HepG2 (cell line): ENCODE measurements around the gene BSG. TPM values are rescaled to one million over a fixed set of nuclear protein-coding genes. Genes with fewer than 3 reads are reported as not detected.

ENCODE experiments used
- AKAP8 ChIP-seq: sonication (generic); formaldehyde crosslinking; IDR thresholded peaks from 2 replicates; pipeline ENCODE4 v1.5.1; 2020; ENCODE audit warnings: mild to moderate bottlenecking, missing genetic modification reagents
- CC2D1A ChIP-seq: sonication (generic); formaldehyde crosslinking; IDR thresholded peaks from 2 replicates; pipeline ENCODE4 v1.8.1; 2023; ENCODE audit warnings: mild to moderate bottlenecking, missing genetic modification reagents
- EZH2 ChIP-seq: conservative IDR thresholded peaks from 2 replicates; pipeline ENCODE4 v1.6.1; 2012; ENCODE audit warnings: mild to moderate bottlenecking, low read depth, low read length, moderate library complexity
- HIC2 ChIP-seq: sonication (generic); formaldehyde crosslinking; IDR thresholded peaks from 2 replicates; pipeline ENCODE4 v1.9.0; 2022; ENCODE audit warnings: low read depth, missing genetic modification reagents
- IKZF4 ChIP-seq: sonication (generic); formaldehyde crosslinking; IDR thresholded peaks from 2 replicates; pipeline ENCODE4 v1.5.1; 2020; ENCODE audit warnings: borderline replicate concordance, mild to moderate bottlenecking, low read depth, missing genetic modification reagents; ENCODE audit errors: not compliant biosample characterization
- IRF1 ChIP-seq: sonication (generic); formaldehyde crosslinking; IDR thresholded peaks from 2 replicates; pipeline ENCODE4 v1.4.0; 2020; ENCODE audit warnings: low read depth, mild to moderate bottlenecking, missing genetic modification reagents
- KDM2A ChIP-seq: sonication (generic); formaldehyde crosslinking; IDR thresholded peaks from 2 replicates; pipeline ENCODE4 v1.4.0; 2020; ENCODE audit warnings: low read depth, missing genetic modification reagents, borderline replicate concordance
- KLF9 ChIP-seq: IDR thresholded peaks from 2 replicates; pipeline ENCODE4 v1.6.1; 2016; ENCODE audit warnings: low read depth
- MED8 ChIP-seq: sonication (generic); formaldehyde crosslinking; IDR thresholded peaks from 2 replicates; pipeline ENCODE4 v1.8.1; 2023; ENCODE audit warnings: mild to moderate bottlenecking, missing genetic modification reagents; ENCODE audit not compliant: insufficient replicate concordance
- MYC ChIP-seq: sonication (generic); formaldehyde crosslinking; IDR thresholded peaks from 2 replicates; pipeline ENCODE4 v1.9.0; 2021; ENCODE audit warnings: missing genetic modification reagents, borderline replicate concordance
- NR2C2 ChIP-seq: sonication (generic); formaldehyde crosslinking; IDR thresholded peaks from 2 replicates; pipeline ENCODE4 v1.4.0; 2020; ENCODE audit warnings: missing genetic modification reagents, mild to moderate bottlenecking, moderate library complexity, borderline replicate concordance
- PTBP1 ChIP-seq: fragments of 200-400 bp; formaldehyde crosslinking; IDR thresholded peaks from 2 replicates; pipeline ENCODE4 v1.6.1; 2018; ENCODE audit warnings: low read length, low read depth; ENCODE audit not compliant: poor library complexity, severe bottlenecking
- RFXAP ChIP-seq: sonication (generic); formaldehyde crosslinking; IDR thresholded peaks from 2 replicates; pipeline ENCODE4 v1.4.0; 2020; ENCODE audit warnings: missing genetic modification reagents, borderline replicate concordance
- SP140L ChIP-seq: sonication (generic); formaldehyde crosslinking; IDR thresholded peaks from 2 replicates; pipeline ENCODE4 v1.4.0; 2020; ENCODE audit warnings: missing genetic modification reagents, borderline replicate concordance
- USF2 ChIP-seq, 2 experiments: sonication (generic) in 1 of 2; formaldehyde crosslinking in 1 of 2; IDR thresholded peaks; 2 replicates each; pipeline versions ENCODE4 v1.5.1 to v1.6.1; 2011 to 2020; ENCODE audit warnings: borderline replicate concordance in 1 of 2, low read depth in 1 of 2, low read length in 1 of 2, mild to moderate bottlenecking in 1 of 2, missing genetic modification reagents in 1 of 2, moderate library complexity in 1 of 2
- ZFP41 ChIP-seq: sonication (generic); formaldehyde crosslinking; IDR thresholded peaks from 2 replicates; pipeline ENCODE4 v1.4.0; 2020; ENCODE audit warnings: mild to moderate bottlenecking, missing genetic modification reagents, borderline replicate concordance
- ZKSCAN8 ChIP-seq: IDR thresholded peaks from 2 replicates; pipeline ENCODE4 v1.6.1; 2016; ENCODE audit warnings: borderline replicate concordance, missing genetic modification reagents, missing compliant biosample characterization
- ZNF20 ChIP-seq: sonication (generic); formaldehyde crosslinking; IDR thresholded peaks from 2 replicates; pipeline ENCODE4 v1.4.0; 2020; ENCODE audit warnings: mild to moderate bottlenecking, moderate library complexity, missing genetic modification reagents
- ZNF263 ChIP-seq: sonication (generic); formaldehyde crosslinking; IDR thresholded peaks from 2 replicates; pipeline ENCODE4 v1.4.0; 2020; ENCODE audit warnings: missing genetic modification reagents
- ZNF670 ChIP-seq: sonication (generic); formaldehyde crosslinking; IDR thresholded peaks from 2 replicates; pipeline ENCODE4 v1.8.0; 2022; ENCODE audit warnings: mild to moderate bottlenecking, missing genetic modification reagents, borderline replicate concordance
- ZNF761 ChIP-seq: sonication (generic); formaldehyde crosslinking; conservative IDR thresholded peaks from 2 replicates; pipeline ENCODE4 v1.4.0; 2020; ENCODE audit warnings: mild to moderate bottlenecking, missing genetic modification reagents
- ZNF784 ChIP-seq: sonication (generic); formaldehyde crosslinking; IDR thresholded peaks from 2 replicates; pipeline ENCODE4 v1.5.1; 2020; ENCODE audit warnings: missing genetic modification reagents, mild to moderate bottlenecking, borderline replicate concordance
- polyA plus RNA-seq, 8 experiments: library from polyadenylated mRNA; depleted of rRNA in 3 of 8; stranded (reverse) in 7 of 8; unstranded in 1 of 8; fragments of >200 nt; fragmentation: Illumina TruSeq in 4 of 8; extraction: Trizol in 4 of 8; gene quantifications; 2 replicates each; pipeline versions ENCODE4 v1.2.1 to v1.2.3, GENCODE V29; 2011 to 2016; ENCODE audit warnings: low read depth in 4 of 8, missing spikeins in 1 of 8, mixed read lengths in 1 of 8; ENCODE audit not compliant: insufficient read depth in 1 of 8
- total RNA-seq, 5 experiments: library from RNA; depleted of rRNA; stranded (reverse); fragments of >200 nt; fragmentation: Illumina TruSeq; extraction: Trizol; gene quantifications; 2 replicates each; pipeline ENCODE4 v1.2.3, GENCODE V29; 2016; ENCODE audit warnings: low read depth in 1 of 5

BSG gene
- total and polyA plus RNA-seq, 2 of the 13 experiments (the other 11 are each of a cell fraction or from before 2014, with no cell fraction given), result 309 to 754 TPM

GRCh38 chr19:632579-633067, 60.2 kb downstream of the BSG start (continued):
- TF ChIP-seq SP140L (CRISPR knock-in tag) (0 out of 2 replicates have a peak, but pooled peaks have one; percentile 46), MYC (CRISPR knock-in tag) (peak; percentile 59; the same call in 1 of the 2 replicates), KLF9 (no peak), USF2 (IDR thresholded peaks at IDR 0.05; ENCODE audit: low read depth, low read length) (no peak), USF2 (CRISPR knock-in tag; IDR thresholded peaks at IDR 0.05; ENCODE audit: borderline replicate concordance) (peak; percentile 9; the same call in 1 of the 2 replicates), EZH2 (no peak), PTBP1 (peak; percentile 5), ZNF761 (CRISPR knock-in tag) (0 out of 2 replicates have a peak, but pooled peaks have one; percentile 52), RFXAP (CRISPR knock-in tag) (no peak), HIC2 (CRISPR knock-in tag) (no peak), ZNF20 (CRISPR knock-in tag) (0 out of 2 replicates have a peak, but pooled peaks have one; percentile 8), AKAP8 (CRISPR knock-in tag) (0 out of 2 replicates have a peak, but pooled peaks have one; percentile 33), ZNF784 (CRISPR knock-in tag) (peak; percentile 48; the same call in 1 of the 2 replicates), KDM2A (CRISPR knock-in tag) (0 out of 2 replicates have a peak, but pooled peaks have one; percentile 4), IKZF4 (CRISPR knock-in tag) (peak; percentile 60), IRF1 (CRISPR knock-in tag) (no peak), ZNF670 (CRISPR knock-in tag) (no peak), CC2D1A (CRISPR knock-in tag) (no peak), ZNF263 (CRISPR knock-in tag) (peak; percentile 13; the same call in 1 of the 2 replicates), NR2C2 (CRISPR knock-in tag) (no peak), ZKSCAN8 (CRISPR knock-in tag) (no peak), ZFP41 (CRISPR knock-in tag) (peak; percentile 26; the same call in 1 of the 2 replicates), MED8 (CRISPR knock-in tag) (peak; percentile 48)
